Measurements from ENCODE around the gene LMAN2.
A peak's percentile ranks its signal among the peaks of the same experiment; 100 is the strongest.

The LMAN2 gene

DNA sequence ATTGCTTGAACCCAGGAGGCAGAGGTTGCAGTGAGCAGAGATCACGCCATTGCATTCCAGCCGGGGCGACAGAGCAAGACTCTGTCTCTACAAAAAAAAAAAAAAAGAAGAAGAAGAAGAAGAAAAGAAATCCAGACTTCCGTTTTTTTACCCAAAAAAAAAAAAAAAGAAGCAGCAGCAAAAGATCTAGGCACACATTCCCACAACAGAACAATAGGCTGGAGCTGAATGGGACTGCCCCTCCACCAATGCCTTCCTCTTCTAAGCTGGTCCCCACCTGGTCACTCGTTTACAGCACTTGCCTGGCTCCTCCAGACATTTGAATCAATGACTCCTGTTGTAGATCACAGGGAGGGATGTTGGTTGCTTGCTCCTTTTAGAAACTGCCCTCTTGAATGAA lies 1.6 kb upstream of the LMAN2 start:
- no peak for TF ChIP-seq EZH2phosphoT487 (IDR thresholded peaks at IDR 0.05; ENCODE audit: borderline replicate concordance, low read length)
- TF ChIP-seq, protein P1, sequence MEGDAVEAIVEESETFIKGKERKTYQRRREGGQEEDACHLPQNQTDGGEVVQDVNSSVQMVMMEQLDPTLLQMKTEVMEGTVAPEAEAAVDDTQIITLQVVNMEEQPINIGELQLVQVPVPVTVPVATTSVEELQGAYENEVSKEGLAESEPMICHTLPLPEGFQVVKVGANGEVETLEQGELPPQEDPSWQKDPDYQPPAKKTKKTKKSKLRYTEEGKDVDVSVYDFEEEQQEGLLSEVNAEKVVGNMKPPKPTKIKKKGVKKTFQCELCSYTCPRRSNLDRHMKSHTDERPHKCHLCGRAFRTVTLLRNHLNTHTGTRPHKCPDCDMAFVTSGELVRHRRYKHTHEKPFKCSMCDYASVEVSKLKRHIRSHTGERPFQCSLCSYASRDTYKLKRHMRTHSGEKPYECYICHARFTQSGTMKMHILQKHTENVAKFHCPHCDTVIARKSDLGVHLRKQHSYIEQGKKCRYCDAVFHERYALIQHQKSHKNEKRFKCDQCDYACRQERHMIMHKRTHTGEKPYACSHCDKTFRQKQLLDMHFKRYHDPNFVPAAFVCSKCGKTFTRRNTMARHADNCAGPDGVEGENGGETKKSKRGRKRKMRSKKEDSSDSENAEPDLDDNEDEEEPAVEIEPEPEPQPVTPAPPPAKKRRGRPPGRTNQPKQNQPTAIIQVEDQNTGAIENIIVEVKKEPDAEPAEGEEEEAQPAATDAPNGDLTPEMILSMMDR (IDR thresholded peaks at IDR 0.05; ENCODE audit: low read depth, low read length, poor library complexity, severe bottlenecking): no peak
- Histone ChIP-seq H3K4me1 (ENCODE audit: control insufficient read depth, low read length) (peaks cover 49% of the 10 kb centered on the region), H4K20me1 (ENCODE audit: control insufficient read depth, insufficient read depth, low read depth, low read length) (peaks cover 15% of the 10 kb centered on the region; the same call in 1 of the 2 replicates), H3K36me3 (ENCODE audit: control insufficient read depth, low read length) (peaks cover 23% of the 10 kb centered on the region), H3K27ac (ENCODE audit: low read depth, low read length) (no peak overlapping the region), H3K27me3 (ENCODE audit: control insufficient read depth, low read length) (no peaks in the 10 kb centered on the region), H3K79me2 (ENCODE audit: control insufficient read depth, low read length) (peaks cover 36% of the 10 kb centered on the region), H3K4me3 (ENCODE audit: low read length) (no peak overlapping the region), H3F3A (ENCODE audit: control insufficient read depth, insufficient read depth) (0 out of 2 replicates have a peak, but pooled peaks cover 2% of the 10 kb centered on the region), H3K9me3 (ENCODE audit: control insufficient read depth, insufficient read depth, low read length) (peaks cover 4% of the 10 kb centered on the region; the same call in 1 of the 2 replicates), H3K9me2 (replicated peaks; ENCODE audit: control insufficient read depth, low read length) (no peaks in the 10 kb centered on the region), H3K4me2 (ENCODE audit: low read length) (no peak overlapping the region)

GRCh38 chr5:177350776-177351391 lies 584 bp downstream of the LMAN2 start:
- peaks cover 4% of the 10 kb centered on the region; the same call in 1 of the 2 replicates for H3K9me3 ChIP-seq (ENCODE audit: control insufficient read depth, insufficient read depth, low read length)
- no peaks in the 10 kb centered on the region for H3K9me2 ChIP-seq (replicated peaks; ENCODE audit: control insufficient read depth, low read length)
- H3K4me3 ChIP-seq (ENCODE audit: low read length): peak overlapping the region; percentile 89
- no peak for TF ChIP-seq EZH2phosphoT487 (IDR thresholded peaks at IDR 0.05; ENCODE audit: borderline replicate concordance, low read length)
- TF ChIP-seq, protein P1 (IDR thresholded peaks at IDR 0.05; ENCODE audit: low read depth, low read length, poor library complexity, severe bottlenecking): no peak
- peaks cover 43% of the 10 kb centered on the region for H3K36me3 ChIP-seq (ENCODE audit: control insufficient read depth, low read length)
- 0 out of 2 replicates have a peak, but pooled peaks cover 3% of the 10 kb centered on the region for H3F3A ChIP-seq (ENCODE audit: control insufficient read depth, insufficient read depth)
- peak overlapping the region; percentile 90 for H3K27ac ChIP-seq (ENCODE audit: low read depth, low read length)
- peak overlapping the region; percentile 71 for H3K4me2 ChIP-seq (ENCODE audit: low read length)
- H3K27me3 ChIP-seq (ENCODE audit: control insufficient read depth, low read length): no peaks in the 10 kb centered on the region
- peaks cover 36% of the 10 kb centered on the region for H3K4me1 ChIP-seq (ENCODE audit: control insufficient read depth, low read length)
- H3K79me2 ChIP-seq (ENCODE audit: control insufficient read depth, low read length): peaks cover 56% of the 10 kb centered on the region
- peaks cover 19% of the 10 kb centered on the region; the same call in 1 of the 2 replicates for H4K20me1 ChIP-seq (ENCODE audit: control insufficient read depth, insufficient read depth, low read depth, low read length)

DNA sequence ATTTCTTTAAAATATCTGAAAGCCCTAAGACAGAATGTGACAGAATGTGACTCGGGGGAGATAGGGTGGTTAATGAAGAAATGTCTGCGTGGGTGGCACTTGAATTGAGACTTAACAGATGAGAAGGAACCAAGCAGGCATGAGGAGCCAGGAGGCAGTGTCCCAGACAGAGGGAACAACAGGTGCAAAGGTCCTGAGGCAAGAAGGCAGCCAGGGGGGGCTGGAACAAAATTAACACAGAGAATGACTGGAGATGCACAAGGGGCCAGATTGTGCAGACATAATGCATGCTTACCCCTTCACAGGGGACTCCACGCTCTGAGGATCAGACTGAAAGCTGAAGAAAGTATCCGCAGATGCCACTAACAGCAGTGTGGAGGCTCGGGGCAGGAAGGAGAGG lies 1.7 kb downstream of the LMAN2 start:
- Histone ChIP-seq H3F3A (ENCODE audit: control insufficient read depth, insufficient read depth) (0 out of 2 replicates have a peak, but pooled peaks cover 3% of the 10 kb centered on the region), H3K4me3 (ENCODE audit: low read length) (peak overlapping the region; percentile 89), H3K4me1 (ENCODE audit: control insufficient read depth, low read length) (peaks cover 33% of the 10 kb centered on the region), H3K36me3 (ENCODE audit: control insufficient read depth, low read length) (peaks cover 43% of the 10 kb centered on the region), H3K27me3 (ENCODE audit: control insufficient read depth, low read length) (no peaks in the 10 kb centered on the region), H3K4me2 (ENCODE audit: low read length) (peak overlapping the region; percentile 71), H3K79me2 (ENCODE audit: control insufficient read depth, low read length) (peaks cover 65% of the 10 kb centered on the region), H4K20me1 (ENCODE audit: control insufficient read depth, insufficient read depth, low read depth, low read length) (peaks cover 19% of the 10 kb centered on the region; the same call in 1 of the 2 replicates), H3K9me3 (ENCODE audit: control insufficient read depth, insufficient read depth, low read length) (no peaks in the 10 kb centered on the region), H3K9me2 (replicated peaks; ENCODE audit: control insufficient read depth, low read length) (no peaks in the 10 kb centered on the region), H3K27ac (ENCODE audit: low read depth, low read length) (no peak overlapping the region)
- TF ChIP-seq EZH2phosphoT487 (IDR thresholded peaks at IDR 0.05; ENCODE audit: borderline replicate concordance, low read length): no peak
- TF ChIP-seq, protein P1 (IDR thresholded peaks at IDR 0.05; ENCODE audit: low read depth, low read length, poor library complexity, severe bottlenecking): no peak
